ENCODE data around the gene INPP4A.
A peak's percentile ranks its signal among the peaks of the same experiment; 100 is the strongest.

The INPP4A gene

GRCh38 chr2:98496750-98497493 is 52.3 kb downstream of the INPP4A start:
- no peak for DNase-seq

- DNase-seq, result no peak
Observed at GRCh38 chr2:98498703-98499440, 54.2 kb downstream of the INPP4A start.

DNA sequence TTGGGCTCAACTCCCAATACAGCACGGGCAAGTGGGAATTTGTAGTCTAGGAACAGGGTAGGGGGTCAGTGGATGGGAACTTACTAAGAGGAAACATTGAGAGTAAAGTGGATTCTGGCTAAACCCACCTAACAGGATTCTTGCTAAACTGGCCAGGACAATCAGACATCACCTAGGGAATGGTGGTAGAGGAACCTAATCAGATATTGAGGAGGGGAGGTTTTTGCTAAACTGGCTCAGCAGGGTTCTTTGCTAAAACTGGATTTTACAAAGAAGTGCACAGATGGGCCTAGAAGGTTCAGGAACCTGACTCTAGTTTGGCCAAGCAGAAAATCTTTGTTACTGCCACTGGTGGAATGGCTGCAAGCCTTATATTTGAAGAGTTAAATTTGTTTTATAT is 55.9 kb downstream of the INPP4A start:
- DNase-seq, result no peak

- no peak for DNase-seq
Observed at GRCh38 chr2:98501223-98501622, 56.6 kb downstream of the INPP4A start.

- no peak for DNase-seq
Observed at GRCh38 chr2:98501876-98502275, 57.2 kb downstream of the INPP4A start.

GRCh38 chr2:98502556-98503335 is 58.1 kb downstream of the INPP4A start:
- no peak for DNase-seq

GRCh38 chr2:98503481-98504105 is 58.9 kb downstream of the INPP4A start:
- no peak for DNase-seq

- no peak for DNase-seq
Observed at GRCh38 chr2:98504381-98505109, 59.9 kb downstream of the INPP4A start.

DNA sequence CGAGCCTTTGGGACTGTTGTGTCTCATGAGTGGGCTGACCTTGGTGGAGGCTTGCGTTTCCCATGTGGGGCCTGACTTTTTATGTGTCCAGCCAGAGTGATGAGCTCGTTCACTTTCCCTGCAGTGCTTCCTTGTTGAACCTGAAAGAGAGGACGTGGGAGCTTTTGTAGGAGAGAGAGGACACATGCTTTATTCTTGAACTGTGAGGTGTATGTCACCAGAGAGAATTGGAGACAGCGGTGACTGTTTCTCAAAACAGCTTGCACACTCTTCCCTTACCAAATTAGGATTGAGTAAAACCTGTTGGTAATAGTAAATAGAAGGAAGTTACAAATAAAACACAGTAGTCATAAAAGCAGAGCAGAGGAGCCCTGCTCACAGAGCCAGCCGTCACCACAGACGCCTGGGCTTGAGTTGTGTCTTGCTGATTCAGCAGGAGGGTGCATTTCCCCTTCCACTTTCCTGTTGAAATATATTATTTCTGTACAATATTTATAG is 60.7 kb downstream of the INPP4A start:
- peak; percentile 94 to 96 for DNase-seq

DNA sequence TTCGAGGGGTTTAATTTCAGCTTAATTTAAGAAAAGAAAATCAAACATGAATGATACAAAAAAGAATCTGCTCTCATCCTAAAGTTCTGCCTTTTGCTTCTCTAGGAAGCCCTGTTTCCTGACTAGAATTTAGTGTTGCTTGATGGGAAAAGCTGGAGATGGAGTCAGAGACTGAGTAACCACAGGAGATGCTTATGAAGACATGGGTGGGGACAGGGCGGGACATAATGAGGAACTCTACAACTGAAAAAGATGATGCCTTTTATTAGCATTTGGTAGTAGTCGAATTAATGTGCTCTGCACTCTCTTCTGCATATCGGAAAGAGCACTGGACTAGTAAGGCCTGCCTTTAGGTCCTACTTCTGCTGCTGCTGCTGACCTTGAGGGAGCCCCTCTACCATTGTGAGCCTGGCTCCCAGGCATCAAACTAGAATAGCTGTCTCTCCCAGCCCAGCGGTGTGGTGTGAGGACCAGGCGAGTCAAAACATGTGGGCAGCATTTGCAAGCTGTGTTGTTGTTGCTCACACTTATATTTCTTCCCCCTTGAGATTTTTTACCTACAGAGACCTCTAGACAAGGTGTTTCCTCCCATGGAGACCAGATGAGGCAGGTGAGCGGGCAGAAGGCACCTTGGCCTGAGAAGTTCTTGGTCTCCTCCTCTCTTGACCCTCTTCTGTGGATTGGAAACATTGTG is 61.5 kb downstream of the INPP4A start:
- DNase-seq, result peak; percentile 59 to 68

DNA sequence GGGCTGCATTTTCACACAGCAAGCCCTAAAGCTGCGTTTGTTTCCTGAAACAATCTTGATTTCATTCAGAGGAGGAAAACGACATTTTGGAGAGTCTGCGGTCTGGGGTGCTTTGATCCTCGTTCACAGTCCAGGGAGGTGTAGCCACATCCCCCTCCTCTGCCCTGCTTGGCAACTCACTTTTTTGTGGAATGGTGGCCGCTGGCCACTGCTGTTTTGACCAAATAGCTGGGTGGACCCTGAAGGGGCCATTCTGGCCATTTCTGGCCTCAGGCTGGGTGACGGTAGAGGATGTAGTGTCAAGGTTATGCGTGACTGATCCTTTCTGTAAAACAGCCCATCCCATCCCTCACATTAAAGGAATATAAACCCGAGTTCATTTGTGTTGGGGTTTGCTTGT is 62.2 kb downstream of the INPP4A start:
- no peak for DNase-seq

DNA sequence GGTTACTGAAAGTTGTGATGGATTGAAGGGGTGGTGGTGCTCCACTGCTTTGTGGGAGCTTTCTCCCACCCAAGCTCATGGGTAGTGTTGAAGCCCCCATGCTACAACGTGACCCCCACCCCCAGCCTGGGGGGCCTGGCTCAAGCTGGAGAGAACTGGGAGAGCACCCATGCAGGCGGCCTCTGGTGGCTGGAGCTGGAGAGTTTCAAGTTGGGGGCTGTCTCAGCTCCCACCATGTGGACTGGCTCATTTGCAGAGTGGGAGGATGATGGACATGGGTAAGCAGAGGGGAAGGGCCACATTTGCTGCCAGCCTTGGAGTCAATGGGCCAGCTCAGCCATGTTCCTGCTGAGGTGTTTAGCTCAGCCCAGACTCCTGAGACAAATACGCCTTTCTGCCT is 62.8 kb downstream of the INPP4A start:
- DNase-seq, result no peak

DNA sequence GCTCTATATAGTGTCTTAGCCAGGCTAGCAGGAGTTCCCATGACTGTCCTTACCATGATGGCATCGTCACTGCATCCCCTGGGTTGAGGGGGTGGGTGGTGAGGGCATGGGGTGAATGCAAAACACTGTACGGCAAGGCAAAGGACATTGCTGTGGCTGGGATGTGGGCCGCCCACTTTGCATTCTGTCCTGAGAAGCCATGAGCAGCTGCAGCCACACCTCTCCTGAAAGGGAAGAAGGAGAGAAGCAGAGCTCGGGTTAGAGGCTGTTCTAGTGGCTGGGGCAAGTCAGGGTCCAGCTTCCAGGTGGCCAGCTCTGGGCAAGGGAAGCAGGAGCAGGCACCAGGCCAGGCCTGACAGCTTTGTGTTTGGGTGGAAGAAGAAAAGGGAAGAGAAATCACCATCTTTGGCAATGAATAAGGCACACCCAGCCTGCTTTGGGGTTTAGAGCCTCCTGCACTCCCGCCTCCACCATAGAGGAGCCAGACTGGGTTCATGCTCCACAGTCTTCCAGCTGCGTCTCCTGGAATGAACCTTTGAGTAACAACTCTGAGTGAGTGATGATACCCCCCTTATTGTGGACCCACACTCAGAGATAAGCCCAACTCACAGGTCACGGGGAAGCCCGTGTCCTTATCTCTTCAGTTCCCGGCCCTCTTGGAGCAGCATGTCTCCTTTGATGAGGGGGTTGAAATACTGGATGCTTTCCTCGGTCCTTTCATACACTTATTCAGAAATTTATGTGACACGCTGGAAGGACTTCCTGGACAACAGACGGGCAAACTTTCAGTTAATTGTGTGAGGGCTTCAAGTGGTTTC is 63.4 kb downstream of the INPP4A start:
- DNase-seq, result peak; percentile 70 to 78

DNA sequence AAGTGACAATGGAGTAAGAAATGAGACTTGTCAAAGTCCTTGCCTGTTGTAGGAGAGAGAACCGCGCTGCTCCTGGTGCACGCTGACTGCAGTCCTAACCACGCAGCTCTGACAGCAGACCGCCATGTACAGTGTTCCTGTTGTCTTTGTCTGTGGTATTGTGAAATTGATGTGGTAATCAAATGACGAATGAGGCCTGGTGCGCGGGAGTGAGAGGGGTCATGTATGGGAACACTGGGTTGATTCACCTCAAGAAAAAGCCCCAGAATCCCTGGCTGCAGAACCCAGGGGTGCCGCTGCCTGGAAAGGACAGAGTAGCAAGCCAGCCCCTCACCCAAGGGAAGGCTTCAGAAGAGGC is 64.0 kb downstream of the INPP4A start:
- peak; percentile 95 to 98 for DNase-seq

DNA sequence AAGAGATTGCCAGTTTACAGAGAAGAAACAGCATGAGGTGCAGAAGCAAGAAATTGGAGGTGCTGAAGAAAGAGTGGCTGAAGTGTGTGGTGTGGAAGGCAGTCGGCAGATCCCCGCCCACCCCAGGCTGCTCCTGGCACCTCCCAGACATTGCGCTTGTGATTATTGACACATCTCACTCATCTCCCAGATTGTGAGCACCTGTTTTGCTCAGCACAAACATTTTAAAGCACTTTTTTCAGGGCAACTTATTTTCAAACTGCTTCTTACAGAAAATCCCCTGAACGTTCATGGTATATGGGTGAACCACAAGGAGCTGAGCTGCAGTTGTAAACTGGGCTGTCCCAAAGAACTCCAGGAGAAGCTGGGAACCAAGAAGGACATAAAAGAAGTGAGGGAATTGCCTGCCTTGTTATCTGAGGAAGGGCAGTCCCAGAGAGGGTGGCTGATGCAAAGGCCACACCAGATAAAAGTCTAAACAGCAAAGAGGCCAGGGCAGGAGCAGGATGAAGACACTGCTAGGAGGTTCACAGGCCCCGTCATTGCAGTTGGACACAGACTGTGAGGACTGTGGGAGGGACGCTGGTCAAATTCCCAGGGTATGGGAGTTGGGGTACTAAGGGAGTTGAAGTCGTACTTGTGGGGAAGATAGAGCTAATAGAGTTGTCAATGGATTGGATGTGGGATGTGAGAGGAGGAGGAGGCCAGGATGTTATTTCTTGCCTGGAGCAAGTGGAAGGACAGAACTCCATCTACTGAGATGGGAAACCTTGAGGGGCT is 65.1 kb downstream of the INPP4A start:
- DNase-seq, result no peak

GRCh38 chr2:98510322-98510662 is 65.6 kb downstream of the INPP4A start:
- no peak for DNase-seq

GRCh38 chr2:98511981-98512380 is 67.3 kb downstream of the INPP4A start:
- no peak for DNase-seq

DNA sequence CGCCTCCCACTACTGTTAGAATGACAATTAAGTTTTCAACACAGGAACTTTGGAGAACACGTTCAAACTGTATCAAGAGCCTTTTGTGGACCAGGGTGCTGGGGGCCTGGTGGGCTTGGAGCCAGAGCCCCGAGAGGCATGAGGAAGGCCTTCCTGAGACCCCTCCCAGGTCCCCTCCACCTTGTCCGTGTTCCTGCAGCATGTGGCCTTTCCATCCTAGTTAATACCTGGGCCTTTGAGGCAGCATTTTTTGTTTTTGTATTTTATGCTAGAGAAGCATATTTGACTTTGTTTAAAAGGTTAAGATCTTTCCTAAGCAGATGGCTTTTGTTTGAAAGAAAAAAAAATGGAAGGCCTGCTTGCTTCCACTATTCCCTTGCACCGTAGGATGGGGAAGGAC is 68.0 kb downstream of the INPP4A start:
- no peak for DNase-seq

DNA sequence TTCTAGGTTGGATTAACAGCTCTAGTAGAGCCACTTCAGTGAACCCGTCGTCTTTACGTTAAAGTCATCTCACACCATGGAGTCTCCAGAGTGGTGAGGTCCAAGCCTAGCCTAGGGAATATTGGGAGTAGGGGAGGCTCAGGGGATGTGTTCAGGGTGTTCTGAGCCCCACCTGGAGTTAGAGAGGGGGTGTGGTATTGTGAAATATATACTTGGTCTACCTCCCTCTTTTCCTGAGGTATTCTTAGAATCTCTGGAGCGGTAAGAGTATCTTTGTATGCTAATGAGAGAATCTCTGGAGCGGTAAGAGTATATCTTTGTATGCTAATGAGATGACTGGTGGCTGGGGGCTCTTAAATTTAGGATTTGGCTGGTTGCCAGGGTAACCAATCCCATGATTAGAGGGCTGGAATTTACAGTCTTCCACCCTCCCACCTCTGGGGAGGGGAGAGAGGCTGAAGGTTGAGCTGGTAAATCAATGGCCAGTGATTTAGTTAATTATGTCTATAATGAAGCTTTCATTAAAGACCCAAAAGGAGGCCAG is 69.5 kb downstream of the INPP4A start:
- DNase-seq, result no peak

DNA sequence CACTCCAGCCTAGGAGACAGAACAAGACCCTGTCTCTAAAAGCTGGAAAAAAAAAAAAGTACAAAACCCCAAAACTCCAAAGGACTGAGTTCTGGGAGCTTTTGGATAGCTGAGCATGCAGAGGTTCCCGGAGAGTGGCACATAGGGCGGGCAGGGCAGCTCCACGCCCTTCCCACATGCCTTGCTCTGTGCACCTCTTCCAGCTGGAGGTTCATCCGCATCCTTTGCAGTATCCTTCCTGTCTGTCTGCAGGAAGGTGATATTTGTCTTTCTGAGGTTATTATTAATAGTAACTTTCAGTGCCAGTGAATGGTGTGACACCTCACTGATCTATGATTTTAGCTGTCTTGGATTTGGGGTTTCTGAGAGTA is 70.2 kb downstream of the INPP4A start:
- no peak for DNase-seq

Measured in inflammatory macrophage (primary cell).